K562 (cell line): ENCODE data around the gene CCDC88C. TPM values are rescaled to one million over a fixed set of nuclear protein-coding genes. Genes with fewer than 3 reads are reported as not detected.

Experiments
- AFF1 ChIP-seq, 2 experiments: fragments of 450-650 bp; IDR thresholded peaks; 2 replicates each; pipeline ENCODE4 v1.6.1; 2018; ENCODE audit warnings: mild to moderate bottlenecking in 2 of 2, low read depth in 1 of 2; ENCODE audit not compliant: partially characterized antibody in 2 of 2
- ARID3B ChIP-seq: fragments of 250-450 bp; sonication (Bioruptor Pico); IDR thresholded peaks from 2 replicates; pipeline ENCODE4 v1.4.0; 2020; ENCODE audit warnings: borderline replicate concordance
- ETS2 ChIP-seq: IDR thresholded peaks from 2 replicates; pipeline ENCODE4 v1.6.1; 2016; ENCODE audit warnings: borderline replicate concordance, missing genetic modification characterization, mild to moderate bottlenecking, moderate library complexity, missing compliant biosample characterization; ENCODE audit not compliant: poor library complexity, severe bottlenecking
- HIVEP1 ChIP-seq: fragments of 250-450 bp; sonication (Bioruptor Pico); IDR thresholded peaks from 2 replicates; pipeline ENCODE4 v1.4.0; 2020; ENCODE audit warnings: mild to moderate bottlenecking
- KDM2B ChIP-seq: fragments of 250-450 bp; sonication (Bioruptor Pico); IDR thresholded peaks from 2 replicates; pipeline ENCODE4 v1.8.0; 2021; ENCODE audit warnings: mild to moderate bottlenecking, moderate library complexity
- PCBP1 ChIP-seq: fragments of 200-400 bp; formaldehyde crosslinking; IDR thresholded peaks from 2 replicates; pipeline ENCODE4 v1.6.1; 2018; ENCODE audit warnings: mild to moderate bottlenecking, low read depth, low read length; ENCODE audit not compliant: poor library complexity, severe bottlenecking
- PHB ChIP-seq: fragments of 250-450 bp; sonication (Bioruptor Pico); IDR thresholded peaks from 2 replicates; pipeline ENCODE4 v1.5.0; 2021
- POLR2A ChIP-seq: fragments of 450-650 bp; conservative IDR thresholded peaks from 2 replicates; pipeline ENCODE4 v1.6.1; 2016
- ZBTB12 ChIP-seq: fragments of 250-450 bp; sonication (Bioruptor Pico); IDR thresholded peaks from 2 replicates; pipeline ENCODE4 v1.4.0; 2020
- ZNF165 ChIP-seq: fragments of 250-450 bp; sonication (Bioruptor Pico); IDR thresholded peaks from 2 replicates; pipeline ENCODE4 v1.4.0; 2020; ENCODE audit warnings: borderline replicate concordance
- ZNF175 ChIP-seq: fragments of 200-800 bp; sonication (Bioruptor generic); IDR thresholded peaks from 2 replicates; pipeline ENCODE4 v1.6.1; 2016; ENCODE audit warnings: low read depth, mild to moderate bottlenecking, missing genetic modification characterization, missing compliant biosample characterization
- ZNF444 ChIP-seq: fragments of 250-450 bp; sonication (Bioruptor Pico); IDR thresholded peaks from 2 replicates; pipeline ENCODE4 v1.4.0; 2020; ENCODE audit warnings: mild to moderate bottlenecking, moderate library complexity
- ZSCAN29 ChIP-seq: fragments of 450-650 bp; IDR thresholded peaks from 2 replicates; pipeline ENCODE4 v1.6.1; 2017
- polyA plus RNA-seq, 8 experiments: library from polyadenylated mRNA; depleted of rRNA in 4 of 8; stranded (reverse) in 5 of 8; unstranded in 3 of 8; fragments of >200 nt; fragmentation: Nextera tagmentation in 2 of 8; fragmentation: Illumina TruSeq in 1 of 8; extraction: Ambion mirVana in 2 of 8; extraction: Trizol in 1 of 8; gene quantifications; 2 replicates each; pipeline versions ENCODE4 v1.2.1 to v1.2.3, GENCODE V29; 2011 to 2014; ENCODE audit warnings: inconsistent platforms in 1 of 8, missing spikeins in 1 of 8
- total RNA-seq, 7 experiments: library from RNA; depleted of rRNA in 6 of 7; stranded (reverse); fragments of >200 nt in 6 of 7; fragmentation: Illumina TruSeq in 2 of 7; extraction: Trizol in 2 of 7; gene quantifications; 2 replicates each; pipeline versions ENCODE4 v1.2.1 to v1.2.3, GENCODE V29; 2011 to 2021; ENCODE audit warnings: low replicate concordance in 1 of 7
- TF ChIP-seq, protein P1 (sequence below): sonication (generic); formaldehyde crosslinking; IDR thresholded peaks from 2 replicates; pipeline ENCODE4 v1.8.1; 2023; ENCODE audit warnings: missing genetic modification reagents, mild to moderate bottlenecking, borderline replicate concordance

The CCDC88C gene
- total and polyA plus RNA-seq, 9 of the 15 experiments (the other 6 are each of a cell fraction or from before 2014, with no cell fraction given) = 0.62 to 22.5 (median 10.7) TPM

DNA sequence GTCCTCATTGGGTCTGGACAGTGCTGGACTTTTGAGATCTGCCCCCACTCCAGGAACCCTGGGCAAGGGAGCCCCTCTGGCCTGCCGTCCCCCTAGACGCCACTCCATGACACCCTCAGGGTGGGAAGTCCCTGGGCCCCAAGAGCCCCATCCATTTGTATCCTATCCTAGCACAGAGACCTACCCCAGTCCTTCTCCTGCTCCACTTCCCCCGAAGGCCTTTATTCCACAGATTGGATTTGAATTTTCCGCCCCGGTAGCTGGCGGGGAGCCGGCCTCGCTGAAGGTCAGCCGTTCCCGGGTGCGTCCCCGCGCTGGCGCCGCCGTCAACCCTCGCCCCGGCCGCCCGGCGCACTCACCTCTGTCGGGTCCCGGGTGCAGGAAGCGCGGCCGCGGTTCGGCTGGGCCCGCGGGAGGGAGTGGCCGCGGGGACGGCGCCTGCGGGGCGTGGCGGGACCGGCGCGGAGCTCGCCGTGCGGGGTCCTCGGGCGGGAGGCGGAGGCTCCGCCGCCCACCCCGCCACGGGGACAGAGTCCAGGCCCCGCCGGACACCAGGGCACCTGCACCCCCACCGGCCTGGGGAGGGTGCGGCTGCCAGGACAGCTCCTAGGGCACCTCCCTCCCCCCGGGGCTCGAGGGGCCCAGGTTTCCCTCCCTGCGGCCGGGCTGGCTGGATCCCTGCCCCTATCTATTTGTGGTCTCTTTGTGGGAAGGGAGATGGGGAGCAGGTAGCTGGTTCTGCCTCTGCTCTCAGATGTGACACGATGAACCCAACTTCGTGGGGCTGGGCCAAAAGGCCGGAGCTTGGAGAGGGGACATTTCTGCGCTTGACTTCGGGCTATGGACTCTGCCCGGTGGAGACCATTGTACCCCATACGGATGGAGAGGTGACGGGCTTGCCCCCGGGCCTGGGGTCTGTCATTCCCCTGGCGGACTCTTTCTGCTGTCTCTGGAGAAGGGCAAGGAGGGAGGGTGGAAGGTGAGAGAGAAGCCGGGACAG lies 153.2 kb downstream of the CCDC88C start (continued):
- TF ChIP-seq PCBP1 = no peak
- TF ChIP-seq ARID3B (CRISPR knock-in tag) = no peak
- no peak for TF ChIP-seq ZNF165 (CRISPR knock-in tag)
- no peak for TF ChIP-seq PHB
- TF ChIP-seq AFF1 (IDR thresholded peaks at IDR 0.05; ENCODE audit: low read depth in 1 of 2, partially characterized antibody in 2 of 2) = no peak
- TF ChIP-seq KDM2B (CRISPR knock-in tag) = no peak
- TF ChIP-seq ZSCAN29 = no peak
- TF ChIP-seq, protein P1, sequence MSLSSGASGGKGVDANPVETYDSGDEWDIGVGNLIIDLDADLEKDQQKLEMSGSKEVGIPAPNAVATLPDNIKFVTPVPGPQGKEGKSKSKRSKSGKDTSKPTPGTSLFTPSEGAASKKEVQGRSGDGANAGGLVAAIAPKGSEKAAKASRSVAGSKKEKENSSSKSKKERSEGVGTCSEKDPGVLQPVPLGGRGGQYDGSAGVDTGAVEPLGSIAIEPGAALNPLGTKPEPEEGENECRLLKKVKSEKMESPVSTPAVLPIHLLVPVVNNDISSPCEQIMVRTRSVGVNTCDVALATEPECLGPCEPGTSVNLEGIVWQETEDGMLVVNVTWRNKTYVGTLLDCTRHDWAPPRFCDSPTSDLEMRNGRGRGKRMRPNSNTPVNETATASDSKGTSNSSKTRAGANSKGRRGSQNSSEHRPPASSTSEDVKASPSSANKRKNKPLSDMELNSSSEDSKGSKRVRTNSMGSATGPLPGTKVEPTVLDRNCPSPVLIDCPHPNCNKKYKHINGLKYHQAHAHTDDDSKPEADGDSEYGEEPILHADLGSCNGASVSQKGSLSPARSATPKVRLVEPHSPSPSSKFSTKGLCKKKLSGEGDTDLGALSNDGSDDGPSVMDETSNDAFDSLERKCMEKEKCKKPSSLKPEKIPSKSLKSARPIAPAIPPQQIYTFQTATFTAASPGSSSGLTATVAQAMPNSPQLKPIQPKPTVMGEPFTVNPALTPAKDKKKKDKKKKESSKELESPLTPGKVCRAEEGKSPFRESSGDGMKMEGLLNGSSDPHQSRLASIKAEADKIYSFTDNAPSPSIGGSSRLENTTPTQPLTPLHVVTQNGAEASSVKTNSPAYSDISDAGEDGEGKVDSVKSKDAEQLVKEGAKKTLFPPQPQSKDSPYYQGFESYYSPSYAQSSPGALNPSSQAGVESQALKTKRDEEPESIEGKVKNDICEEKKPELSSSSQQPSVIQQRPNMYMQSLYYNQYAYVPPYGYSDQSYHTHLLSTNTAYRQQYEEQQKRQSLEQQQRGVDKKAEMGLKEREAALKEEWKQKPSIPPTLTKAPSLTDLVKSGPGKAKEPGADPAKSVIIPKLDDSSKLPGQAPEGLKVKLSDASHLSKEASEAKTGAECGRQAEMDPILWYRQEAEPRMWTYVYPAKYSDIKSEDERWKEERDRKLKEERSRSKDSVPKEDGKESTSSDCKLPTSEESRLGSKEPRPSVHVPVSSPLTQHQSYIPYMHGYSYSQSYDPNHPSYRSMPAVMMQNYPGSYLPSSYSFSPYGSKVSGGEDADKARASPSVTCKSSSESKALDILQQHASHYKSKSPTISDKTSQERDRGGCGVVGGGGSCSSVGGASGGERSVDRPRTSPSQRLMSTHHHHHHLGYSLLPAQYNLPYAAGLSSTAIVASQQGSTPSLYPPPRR (CRISPR knock-in tag) = no peak
- no peak for TF ChIP-seq HIVEP1
- TF ChIP-seq ZBTB12 (CRISPR knock-in tag) = no peak
- TF ChIP-seq POLR2A = no peak; the same call in 1 of the 2 replicates
- TF ChIP-seq ETS2 = no peak
- no peak for TF ChIP-seq ZNF175 (CRISPR knock-in tag)
- TF ChIP-seq ZNF444 (CRISPR knock-in tag) = no peak
